Stimulated activated CD8-positive, alpha-beta memory T cell treated with anti-CD3 and anti-CD28 coated beads, Interleukin-4, amount 100 ng/mL, for 1 hour (primary cell): Measurements from ENCODE around the gene CENPA.
"Not testable (repeated sequence)": the region's sequence is repeated elsewhere in the genome, so short reads cannot be mapped to it uniquely, and the experiment has no call there.

Source experiments
- DNase-seq, 2 donors: peaks; one replicate each; pipeline ENCODE4 v3.0.0-alpha.2; 2020; ENCODE audit warnings: low read depth in 2 of 2, low spot score in 1 of 2

The CENPA gene

DNA sequence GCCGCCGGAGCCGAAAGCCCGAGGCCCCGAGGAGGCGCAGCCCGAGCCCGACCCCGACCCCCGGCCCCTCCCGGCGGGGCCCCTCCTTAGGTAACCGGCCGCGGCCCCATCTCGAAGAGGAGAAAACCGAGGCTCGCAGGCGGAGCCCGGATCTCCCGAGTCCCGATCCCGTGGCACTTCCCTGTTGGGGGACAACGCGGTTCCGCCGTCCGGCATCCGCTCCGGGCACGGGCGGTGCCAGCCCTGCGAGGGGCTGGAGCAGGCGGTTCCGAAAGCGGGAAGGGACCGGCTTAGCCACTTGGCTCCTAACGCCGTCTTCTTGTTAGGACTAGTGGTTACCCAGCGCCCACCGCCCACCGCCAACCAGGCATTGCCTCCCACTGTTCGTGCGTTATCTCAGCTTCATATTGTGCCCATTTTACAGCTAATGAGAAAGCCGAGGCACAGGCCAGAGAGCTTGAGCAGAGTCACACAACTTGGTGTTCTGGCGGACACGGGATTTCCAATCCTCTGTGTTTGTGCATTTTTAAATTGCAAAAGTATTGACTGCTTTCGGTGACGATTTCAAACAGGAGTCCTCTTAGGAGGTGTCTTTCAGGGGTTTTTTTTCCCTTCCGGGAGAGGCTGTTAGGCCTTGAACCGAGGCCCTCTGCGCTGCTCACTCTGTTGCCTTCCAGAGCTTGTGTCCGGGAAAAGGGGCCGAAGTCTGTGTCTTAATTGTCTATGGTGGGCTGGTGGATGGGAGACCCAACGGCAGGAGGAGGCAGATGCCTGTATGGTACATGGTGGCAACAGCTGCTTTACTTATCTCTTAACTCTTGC, 562 bp downstream of the CENPA start:
- DNase-seq = no peak

- no peak for DNase-seq
Measured at GRCh38 chr2:26792720-26793119, 6.9 kb downstream of the CENPA start.

DNA sequence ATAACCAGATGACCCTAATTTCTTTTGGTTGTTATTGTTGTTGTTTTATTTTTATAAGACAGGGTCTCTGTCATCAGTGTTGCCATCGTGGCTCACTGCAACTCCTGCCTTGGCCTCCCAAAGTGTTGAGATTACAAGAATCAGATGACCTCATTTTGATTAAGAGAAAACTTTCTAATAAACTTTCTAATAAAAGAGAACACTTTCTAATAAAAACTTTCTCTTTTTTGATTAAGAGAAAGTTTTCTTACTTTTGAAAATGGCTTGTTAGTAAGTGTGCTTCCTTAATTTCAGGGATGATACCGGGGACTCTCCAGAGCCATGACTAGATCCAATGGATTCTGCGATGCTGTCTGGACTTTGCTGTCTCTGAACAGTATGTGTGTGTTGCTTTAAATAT, 7.7 kb downstream of the CENPA start:
- DNase-seq = no peak

GRCh38 chr2:26795135-26795534, 9.3 kb downstream of the CENPA start:
- DNase-seq = not testable (repeated sequence)

- DNase-seq = no peak
Measured at GRCh38 chr2:26801328-26801727, 15.5 kb downstream of the CENPA start.

DNA sequence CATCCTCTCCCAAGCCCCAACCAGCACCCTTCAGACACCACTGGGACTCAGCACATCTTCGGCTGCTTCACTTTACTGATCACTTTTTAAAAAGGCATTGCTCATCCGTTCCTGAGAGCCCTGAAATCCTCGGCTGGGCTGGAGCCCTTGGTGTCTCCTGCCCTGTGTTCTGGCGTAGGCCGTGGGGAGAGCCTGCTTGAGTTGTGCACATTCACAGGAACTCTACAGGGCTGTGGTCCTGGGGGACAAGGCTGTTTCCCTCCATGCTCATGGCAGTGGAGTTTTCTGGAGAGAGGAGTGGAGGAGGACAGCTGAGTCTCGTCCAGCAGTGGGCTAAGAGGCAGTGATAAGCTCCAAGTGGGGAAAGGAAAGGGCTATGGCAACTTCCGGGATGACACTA, 15.9 kb downstream of the CENPA start:
- no peak for DNase-seq

DNA sequence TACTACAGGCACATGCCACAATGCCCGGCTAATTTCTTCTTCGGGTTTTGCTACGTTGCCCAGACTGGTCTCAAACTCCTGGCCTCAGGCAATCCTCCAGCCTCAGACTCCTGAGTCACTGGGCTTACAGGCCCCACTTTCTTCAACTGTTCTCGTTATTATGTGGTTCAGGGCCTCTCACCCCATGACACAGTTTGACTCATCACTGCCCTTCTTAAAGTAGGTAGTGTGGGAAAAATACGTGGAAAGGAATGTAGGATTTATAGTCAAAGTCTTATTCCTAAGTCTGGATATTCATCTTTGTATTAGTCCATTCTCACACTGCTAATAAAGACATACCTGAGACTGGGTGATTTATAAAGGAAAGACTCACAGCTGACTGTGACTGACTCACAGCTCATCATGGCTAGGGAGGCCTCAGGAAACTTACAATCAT, 19.4 kb downstream of the CENPA start:
- DNase-seq = no peak

DNA sequence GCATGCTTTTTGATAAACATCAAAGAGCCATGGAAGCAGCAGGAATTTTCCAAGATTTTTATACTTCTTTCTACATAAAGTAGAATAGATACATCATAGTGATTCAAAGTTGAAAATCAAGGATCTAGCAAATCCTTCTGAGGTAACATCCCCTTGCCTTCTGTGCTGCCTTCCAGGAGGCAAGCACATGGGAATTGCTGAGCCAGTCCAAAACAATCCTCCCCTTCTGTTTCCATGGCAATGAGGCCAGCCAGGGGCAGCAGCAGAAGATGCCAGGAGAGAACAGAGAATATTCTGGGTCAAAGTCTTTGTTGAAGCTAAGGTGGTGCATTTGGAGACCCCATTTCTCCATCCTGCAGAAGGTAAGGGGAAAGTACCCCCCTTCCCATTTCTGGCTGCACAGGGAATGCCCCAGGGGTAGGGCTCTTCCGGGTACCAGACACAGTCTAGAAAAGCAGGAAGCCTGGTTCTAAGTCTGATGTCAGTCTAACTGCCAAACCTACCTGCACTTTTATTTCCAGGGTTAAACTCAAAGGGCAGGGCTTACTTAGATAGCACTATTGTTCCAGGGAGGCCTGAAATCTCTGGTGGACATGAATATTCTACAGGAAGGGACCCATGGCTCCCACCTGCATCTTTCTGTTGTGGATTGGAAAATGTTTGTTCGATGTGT, 22.1 kb downstream of the CENPA start:
- DNase-seq = no peak

DNA sequence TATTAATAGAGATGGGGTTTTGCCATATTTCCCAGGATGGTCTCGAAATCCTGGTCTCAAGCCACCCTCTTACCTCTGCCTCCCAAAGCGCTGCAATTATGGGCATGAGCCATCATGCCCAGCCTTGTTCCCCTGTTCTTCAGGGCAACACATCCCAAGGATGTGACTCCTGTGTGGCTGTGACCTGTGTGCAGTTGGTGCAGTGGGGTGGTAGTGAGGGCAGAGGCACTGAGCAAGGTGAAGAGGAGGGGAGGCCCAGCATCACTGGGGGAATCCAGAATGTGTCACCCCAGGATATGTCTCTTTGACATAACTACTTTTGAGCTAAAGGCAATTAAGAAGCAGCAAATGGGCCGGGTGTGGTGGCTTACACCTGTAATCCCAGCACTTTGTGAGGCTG, 23.4 kb downstream of the CENPA start:
- DNase-seq = no peak

GRCh38 chr2:26809876-26810577, 24.2 kb downstream of the CENPA start:
- DNase-seq = no peak

GRCh38 chr2:26811261-26811660, 25.4 kb downstream of the CENPA start:
- DNase-seq = no peak

GRCh38 chr2:26811791-26812694, 26.2 kb downstream of the CENPA start:
- DNase-seq = no peak

DNA sequence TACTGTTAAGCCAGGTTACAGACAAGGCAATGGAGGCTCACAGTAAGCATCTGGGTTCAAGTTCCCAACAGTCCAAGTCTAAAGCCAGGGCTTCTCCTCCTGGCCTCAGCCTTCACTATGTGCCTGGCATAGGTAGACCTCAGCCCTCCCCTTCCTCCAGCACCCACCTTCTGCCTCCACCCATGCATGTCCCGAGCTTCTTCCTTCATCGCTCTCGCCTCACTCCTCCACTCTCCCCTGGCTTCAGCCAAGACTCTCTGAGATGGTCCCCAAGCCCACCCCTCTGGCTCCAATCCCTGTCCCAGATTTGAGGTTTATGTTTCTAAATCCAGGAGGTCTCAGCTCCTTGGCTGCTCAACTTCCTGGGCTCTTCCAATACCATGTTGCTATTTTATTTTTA, 26.9 kb downstream of the CENPA start:
- no peak for DNase-seq

DNA sequence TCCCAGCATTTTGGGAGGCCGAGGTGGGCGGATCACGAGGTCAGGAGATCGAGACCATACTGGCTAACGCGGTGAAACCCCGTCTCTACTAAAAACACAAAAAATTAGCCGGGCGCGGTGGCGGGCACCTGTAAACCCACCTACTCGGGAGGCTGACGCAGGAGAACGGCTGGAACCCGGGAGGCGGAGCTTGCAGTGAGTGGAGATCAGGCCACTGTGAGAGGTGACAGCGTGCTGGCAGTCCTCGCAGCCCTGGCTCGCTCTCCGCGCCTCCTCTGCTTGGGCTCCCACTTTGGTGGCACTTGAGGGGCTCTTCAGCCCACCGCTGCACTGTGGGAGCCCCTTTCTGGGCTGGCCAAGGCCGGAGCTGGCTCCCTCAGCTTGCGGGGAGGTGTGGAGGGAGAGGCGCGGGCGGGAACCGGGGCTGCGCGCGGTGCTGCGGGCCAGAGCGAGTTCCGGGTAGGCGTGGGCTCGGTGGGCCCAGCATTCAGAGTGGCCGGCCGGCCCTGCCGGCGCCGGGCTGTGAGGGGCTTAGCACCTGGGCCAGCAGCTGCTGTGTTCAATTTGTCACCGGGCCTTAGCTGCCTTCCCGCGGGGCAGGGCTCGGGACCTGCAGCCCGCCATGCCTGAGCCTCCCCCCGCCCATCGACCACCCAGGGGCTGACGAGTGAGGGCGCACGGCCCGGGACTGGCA, 28.4 kb downstream of the CENPA start:
- not testable (repeated sequence) for DNase-seq

DNA sequence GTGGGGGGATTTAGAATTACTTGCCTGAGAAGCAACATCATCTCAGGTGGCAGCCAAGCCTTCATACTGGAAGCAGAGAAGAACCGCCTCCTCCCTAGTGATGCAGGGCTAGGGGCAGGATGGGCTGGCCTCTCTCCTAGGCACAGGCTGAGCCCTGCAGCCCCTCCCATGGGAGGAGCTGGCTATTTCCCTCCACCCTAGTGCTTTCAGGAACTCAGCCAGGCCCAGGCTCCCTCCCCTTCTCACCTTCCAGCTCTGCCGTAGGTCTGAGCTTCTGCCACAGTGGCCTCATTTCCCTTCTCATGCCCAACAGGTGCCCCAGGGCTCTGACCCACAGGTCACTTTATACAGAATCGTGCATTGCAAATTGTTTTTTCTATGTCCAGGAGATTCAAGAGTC, 31.0 kb downstream of the CENPA start:
- DNase-seq = no peak

DNA sequence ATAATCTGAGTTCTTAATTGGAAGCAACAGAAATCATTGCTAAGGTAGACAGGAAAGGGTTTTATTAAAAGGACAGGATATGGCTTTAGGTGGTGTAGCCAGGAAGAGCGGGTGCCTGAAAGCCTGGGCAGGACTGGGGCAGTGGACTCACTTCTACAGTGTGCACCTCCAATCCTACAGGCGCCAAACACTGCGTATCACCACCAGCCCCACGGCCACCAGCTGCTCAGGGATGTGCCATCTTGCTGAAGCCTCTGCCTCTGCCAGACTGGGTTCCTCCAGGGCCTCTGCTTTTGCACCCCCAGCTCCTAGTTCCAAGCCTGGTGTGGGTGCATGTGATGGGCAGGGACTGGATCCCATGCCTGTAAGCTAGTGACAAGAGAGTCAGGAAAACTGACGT, 32.4 kb downstream of the CENPA start:
- no peak for DNase-seq

- DNase-seq = no peak
Measured at GRCh38 chr2:26818972-26819371, 33.1 kb downstream of the CENPA start.

- no peak for DNase-seq
Measured at GRCh38 chr2:26820932-26821331, 35.1 kb downstream of the CENPA start.

DNA sequence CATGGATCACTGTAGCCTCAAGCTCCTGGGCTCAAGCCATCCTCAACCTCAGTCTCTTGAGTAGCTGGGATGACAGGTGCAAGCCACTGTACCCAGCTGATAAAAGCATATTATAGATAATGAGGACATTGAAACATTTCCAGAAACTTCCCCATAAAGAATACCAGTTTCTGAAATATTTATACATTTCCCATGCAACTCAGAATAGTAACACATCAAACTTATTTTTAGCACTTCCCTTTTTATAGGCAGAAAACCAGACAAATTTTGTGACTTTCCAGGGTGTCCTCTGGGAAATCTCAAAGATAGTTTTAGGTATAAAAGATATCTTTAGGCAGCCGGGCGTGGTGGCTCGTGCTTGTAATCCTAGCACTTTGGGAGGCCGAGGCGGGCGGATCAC, 37.0 kb downstream of the CENPA start:
- DNase-seq = no peak

DNA sequence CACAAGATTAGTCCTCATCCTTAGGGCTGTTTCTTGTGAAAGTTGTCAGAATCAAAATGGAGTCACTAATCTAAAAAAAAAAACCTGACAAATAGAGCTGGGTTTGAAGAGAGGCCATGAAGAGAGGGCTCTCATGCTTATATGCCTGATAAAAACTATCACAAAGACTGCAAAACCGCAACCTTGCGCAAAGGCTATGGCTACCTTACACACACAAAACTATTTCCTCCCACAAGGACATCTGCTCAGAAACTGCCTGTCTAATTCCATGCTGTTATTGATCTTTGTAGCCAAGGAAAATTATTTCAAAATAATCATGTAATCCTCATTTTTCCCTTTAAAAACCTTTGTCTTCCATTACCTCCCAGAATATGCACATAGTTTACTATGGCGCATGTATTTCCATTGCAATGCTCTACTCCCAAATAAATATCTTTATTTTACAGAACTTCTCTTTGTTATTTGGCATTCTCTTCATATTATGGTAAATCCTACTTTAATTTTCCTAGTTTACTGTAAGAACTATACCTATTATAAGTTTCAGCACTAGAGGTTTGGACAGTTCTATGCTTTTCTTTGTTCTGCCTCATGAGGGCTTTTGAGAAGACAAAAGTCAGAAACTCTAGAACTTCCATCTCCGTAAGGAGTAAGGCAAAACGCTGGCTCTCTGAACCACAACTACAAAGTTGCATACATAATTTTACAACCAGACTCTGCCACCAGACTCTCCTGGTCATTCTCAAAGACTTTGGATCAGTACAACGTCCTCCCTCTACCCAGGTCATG, 52.5 kb downstream of the CENPA start:
- DNase-seq = no peak
